MM.1S (cell line): ENCODE results near the gene NCLN.
"Not testable (repeated sequence)": the region's sequence is repeated elsewhere in the genome, so short reads cannot be mapped to it uniquely, and the experiment has no call there.

Experiments used
- DNase-seq: peaks from one replicate; pipeline ENCODE4 v3.0.0-alpha.2; 2015
- H2AFZ ChIP-seq: fragments of 300-600 bp; sonication (generic); 2 replicates; pipeline ENCODE4 v1.6.0; 2016; ENCODE audit warnings: antibody characterized with exemption, low read length
- H3F3A ChIP-seq: fragments of 300-600 bp; sonication (generic); 2 replicates; pipeline ENCODE4 v1.6.1; 2016; ENCODE audit warnings: mild to moderate bottlenecking, antibody characterized with exemption, low read length, moderate library complexity, mixed read lengths; ENCODE audit not compliant: insufficient read depth
- H3K27ac ChIP-seq: fragments of 300-600 bp; sonication (generic); 2 replicates; pipeline ENCODE4 v1.5.1; 2016; ENCODE audit warnings: mild to moderate bottlenecking, low read length
- H3K27me3 ChIP-seq: fragments of 300-600 bp; sonication (generic); replicated peaks from 2 replicates; pipeline ENCODE4 v1.6.0; 2016; ENCODE audit warnings: low read length; ENCODE audit not compliant: insufficient read depth
- H3K36me3 ChIP-seq: fragments of 300-600 bp; sonication (generic); replicated peaks from 2 replicates; pipeline ENCODE4 v1.6.1; 2016; ENCODE audit warnings: mild to moderate bottlenecking, low read length, mixed read lengths; ENCODE audit not compliant: insufficient read depth
- H3K4me1 ChIP-seq: fragments of 300-600 bp; sonication (generic); 2 replicates; pipeline ENCODE4 v1.6.1; 2016; ENCODE audit warnings: low read length, mixed read lengths
- H3K4me2 ChIP-seq: fragments of 300-600 bp; sonication (generic); 2 replicates; pipeline ENCODE4 v1.6.0; 2016; ENCODE audit warnings: low read depth, low read length
- H3K4me3 ChIP-seq: fragments of 300-600 bp; sonication (generic); 2 replicates; pipeline ENCODE4 v1.5.1; 2016; ENCODE audit warnings: low read length, mixed read lengths
- H3K79me2 ChIP-seq: fragments of 300-600 bp; sonication (generic); 2 replicates; pipeline ENCODE4 v1.6.1; 2016; ENCODE audit warnings: mixed run types, low read length, mixed read lengths
- H3K9ac ChIP-seq: fragments of 300-600 bp; sonication (generic); 2 replicates; pipeline ENCODE4 v1.6.1; 2016; ENCODE audit warnings: low read length, mixed read lengths
- H3K9me2 ChIP-seq: fragments of 300-600 bp; sonication (generic); replicated peaks from 2 replicates; pipeline ENCODE4 v1.6.1; 2016; ENCODE audit warnings: mild to moderate bottlenecking, low read length, mixed read lengths; ENCODE audit not compliant: insufficient read depth
- H3K9me3 ChIP-seq: fragments of 300-600 bp; sonication (generic); replicated peaks from 2 replicates; pipeline ENCODE4 v1.6.1; 2016; ENCODE audit warnings: mild to moderate bottlenecking, low read length, mixed read lengths; ENCODE audit not compliant: insufficient read depth
- H4K20me1 ChIP-seq: fragments of 300-600 bp; sonication (generic); 2 replicates; pipeline ENCODE4 v1.6.1; 2016; ENCODE audit warnings: mild to moderate bottlenecking, low read length, moderate library complexity, mixed read lengths; ENCODE audit not compliant: insufficient read depth
- CTCF ChIP-seq: fragments of 300-600 bp; sonication (generic); IDR thresholded peaks from 2 replicates; pipeline ENCODE4 v1.5.1; 2016; ENCODE audit warnings: antibody characterized with exemption, low read length, mixed read lengths
- EZH2 ChIP-seq: fragments of 300-600 bp; sonication (generic); optimal IDR thresholded peaks from 2 replicates; pipeline ENCODE3; 2017; ENCODE audit warnings: low read depth, mild to moderate bottlenecking, antibody characterized with exemption, low read length, mixed read lengths
- EZH2phosphoT487 ChIP-seq: fragments of 300-600 bp; sonication (generic); IDR thresholded peaks from 2 replicates; pipeline ENCODE4 v1.6.1; 2018; ENCODE audit warnings: antibody characterized with exemption, low read length

NCLN gene

GRCh38 chr19:3234800-3235199 lies 49.1 kb downstream of the NCLN start:
- H3K27ac ChIP-seq = no peak overlapping the region
- TF ChIP-seq EZH2phosphoT487 = no peak
- TF ChIP-seq CTCF = peak; percentile 45
- TF ChIP-seq EZH2 = no peak
- no peaks in the 10 kb centered on the region for H4K20me1 ChIP-seq
- no peak overlapping the region for H3K9ac ChIP-seq
- no peaks in the 10 kb centered on the region for H3K79me2 ChIP-seq
- no peak overlapping the region for H3K4me3 ChIP-seq
- H3K9me3 ChIP-seq = no peaks in the 10 kb centered on the region
- no peak overlapping the region for H2AFZ ChIP-seq
- H3K36me3 ChIP-seq = no peaks in the 10 kb centered on the region
- no peak for DNase-seq
- peaks cover 82% of the 10 kb centered on the region for H3K27me3 ChIP-seq
- no peaks in the 10 kb centered on the region for H3K4me1 ChIP-seq
- no peaks in the 10 kb centered on the region for H3F3A ChIP-seq
- no peaks in the 10 kb centered on the region for H3K9me2 ChIP-seq
- no peak overlapping the region for H3K4me2 ChIP-seq

- not testable (repeated sequence) for H3F3A ChIP-seq, H4K20me1 ChIP-seq, H3K36me3 ChIP-seq, H3K4me2 ChIP-seq, H3K9me3 ChIP-seq, H3K27ac ChIP-seq, H3K4me1 ChIP-seq, H3K4me3 ChIP-seq, H3K9me2 ChIP-seq, H2AFZ ChIP-seq, H3K9ac ChIP-seq, DNase-seq, H3K79me2 ChIP-seq
- peaks cover 80% of the 10 kb centered on the region for H3K27me3 ChIP-seq
Measured at GRCh38 chr19:3235604-3236003, 49.9 kb downstream of the NCLN start.

- Histone ChIP-seq H3K4me3 (no peak overlapping the region), H3K79me2 (no peaks in the 10 kb centered on the region), H2AFZ (no peak overlapping the region), H3K4me1 (no peaks in the 10 kb centered on the region), H3K27ac (no peak overlapping the region), H4K20me1 (no peaks in the 10 kb centered on the region), H3K9me2 (no peaks in the 10 kb centered on the region), H3K9me3 (no peaks in the 10 kb centered on the region), H3K9ac (no peak overlapping the region), H3K27me3 (peaks cover 78% of the 10 kb centered on the region), H3K36me3 (no peaks in the 10 kb centered on the region), H3K4me2 (no peak overlapping the region), H3F3A (no peaks in the 10 kb centered on the region)
- TF ChIP-seq EZH2 (no peak), EZH2phosphoT487 (no peak), CTCF (no peak)
- no peak for DNase-seq
Measured at GRCh38 chr19:3236272-3236671, 50.5 kb downstream of the NCLN start.

- H3K36me3 ChIP-seq = no peaks in the 10 kb centered on the region
- no peak overlapping the region for H3K4me2 ChIP-seq
- peaks cover 79% of the 10 kb centered on the region for H3K27me3 ChIP-seq
- TF ChIP-seq CTCF (no peak), EZH2phosphoT487 (no peak), EZH2 (no peak)
- H3K27ac ChIP-seq = no peak overlapping the region
- DNase-seq = no peak
- no peak overlapping the region for H2AFZ ChIP-seq
- no peaks in the 10 kb centered on the region for H3F3A ChIP-seq
- no peaks in the 10 kb centered on the region for H3K4me1 ChIP-seq
- no peaks in the 10 kb centered on the region for H3K79me2 ChIP-seq
- H3K9ac ChIP-seq = no peak overlapping the region
- H3K9me3 ChIP-seq = no peaks in the 10 kb centered on the region
- no peaks in the 10 kb centered on the region for H4K20me1 ChIP-seq
- no peaks in the 10 kb centered on the region for H3K9me2 ChIP-seq
- H3K4me3 ChIP-seq = no peak overlapping the region
Measured at GRCh38 chr19:3238066-3238561, 52.4 kb downstream of the NCLN start.
